WERI-Rb-1 (cell line): ENCODE data around the gene MED27.
"Not testable (repeated sequence)": the region's sequence is repeated elsewhere in the genome, so short reads cannot be mapped to it uniquely, and the experiment has no call there.

Experiments
- DNase-seq: peaks from one replicate; pipeline ENCODE4 v3.0.0-alpha.2; 2020
- H3K27ac ChIP-seq: fragments of 250-450 bp; sonication (Bioruptor Pico); 2 replicates; pipeline ENCODE4 v1.5.1; 2020; ENCODE audit warnings: mild to moderate bottlenecking, moderate library complexity
- H3K27me3 ChIP-seq: fragments of 250-450 bp; sonication (Bioruptor Pico); 2 replicates; pipeline ENCODE4 v1.5.1; 2021; ENCODE audit warnings: mild to moderate bottlenecking, low read depth, moderate library complexity; ENCODE audit not compliant: insufficient read depth, severe bottlenecking
- H3K36me3 ChIP-seq: fragments of 250-450 bp; sonication (Bioruptor Pico); 2 replicates; pipeline ENCODE4 v1.5.1; 2020; ENCODE audit warnings: mild to moderate bottlenecking, moderate library complexity
- H3K4me3 ChIP-seq: 2 replicates; pipeline ENCODE4 v1.5.1; 2011; ENCODE audit warnings: low read depth, mild to moderate bottlenecking, control low read depth, low read length
- H3K9me3 ChIP-seq: fragments of 250-450 bp; sonication (Bioruptor Pico); 2 replicates; pipeline ENCODE4 v1.5.1; 2021; ENCODE audit warnings: mild to moderate bottlenecking, moderate library complexity; ENCODE audit not compliant: severe bottlenecking
- CTCF ChIP-seq: IDR thresholded peaks from 2 replicates; pipeline ENCODE4 v1.5.1; 2011; ENCODE audit warnings: low read depth, mild to moderate bottlenecking, control low read depth, inconsistent platforms, low read length

MED27 gene

GRCh38 chr9:131923766-131924165 lies 155.9 kb downstream of the MED27 start:
- no peaks in the 10 kb centered on the region for H3K27me3 ChIP-seq
- TF ChIP-seq CTCF: no peak

GRCh38 chr9:131923132-131923671 lies 156.5 kb downstream of the MED27 start:
- Histone ChIP-seq H3K27me3 (no peaks in the 10 kb centered on the region), H3K9me3 (no peaks in the 10 kb centered on the region), H3K4me3 (no peak overlapping the region), H3K36me3 (no peaks in the 10 kb centered on the region), H3K27ac (no peak overlapping the region)
- TF ChIP-seq CTCF: no peak
- no peak for DNase-seq

More at GRCh38 chr9:131923766-131924165, 155.9 kb downstream of the MED27 start:
- no peaks in the 10 kb centered on the region for H3K9me3 ChIP-seq
- H3K36me3 ChIP-seq: no peaks in the 10 kb centered on the region
- no peak for DNase-seq
- H3K4me3 ChIP-seq: no peak overlapping the region
- no peak overlapping the region for H3K27ac ChIP-seq

- H3K9me3 ChIP-seq, H3K27ac ChIP-seq, H3K4me3 ChIP-seq, DNase-seq, H3K27me3 ChIP-seq, H3K36me3 ChIP-seq: not testable (repeated sequence)
Measured at GRCh38 chr9:131921635-131922034, 158.0 kb downstream of the MED27 start.

- no peak overlapping the region for H3K4me3 ChIP-seq
- TF ChIP-seq CTCF: no peak
- no peak overlapping the region for H3K27ac ChIP-seq
- no peaks in the 10 kb centered on the region for H3K36me3 ChIP-seq
- no peak for DNase-seq
- no peaks in the 10 kb centered on the region for H3K9me3 ChIP-seq
- no peaks in the 10 kb centered on the region for H3K27me3 ChIP-seq
Measured at GRCh38 chr9:131919216-131919615, 160.5 kb downstream of the MED27 start.

GRCh38 chr9:131918481-131918880 lies 161.2 kb downstream of the MED27 start:
- no peak for DNase-seq
- TF ChIP-seq CTCF: no peak
- Histone ChIP-seq H3K27ac (no peak overlapping the region), H3K27me3 (no peaks in the 10 kb centered on the region), H3K4me3 (no peak overlapping the region), H3K9me3 (no peaks in the 10 kb centered on the region), H3K36me3 (no peaks in the 10 kb centered on the region)

GRCh38 chr9:131917009-131917408 lies 162.7 kb downstream of the MED27 start:
- Histone ChIP-seq H3K27ac (no peak overlapping the region), H3K36me3 (no peaks in the 10 kb centered on the region), H3K27me3 (no peaks in the 10 kb centered on the region), H3K4me3 (no peak overlapping the region), H3K9me3 (no peaks in the 10 kb centered on the region)
- TF ChIP-seq CTCF: no peak
- no peak for DNase-seq
